HT1080 (cell line): Measurements from ENCODE around the gene ADNP. TPM values are rescaled to one million over a fixed set of nuclear protein-coding genes. Genes with fewer than 3 reads are reported as not detected.
A peak's percentile ranks its signal among the peaks of the same experiment; 100 is the strongest.
"Not testable (repeated sequence)": the region's sequence is repeated elsewhere in the genome, so short reads cannot be mapped to it uniquely, and the experiment has no call there.

Experiments
- DNase-seq: peaks from one replicate; pipeline ENCODE4 v3.0.0-alpha.2; 2015; ENCODE audit warnings: low read depth
- polyA plus RNA-seq, 2 experiments: library from polyadenylated mRNA; depleted of rRNA; stranded (reverse); fragments of >200 nt; gene quantifications; 2 replicates each; pipeline ENCODE4 v1.2.3, GENCODE V29; 2015
- total RNA-seq: library from RNA; depleted of rRNA; stranded (reverse); fragments of >200 nt; shearing (Covaris generic); gene quantifications from 2 replicates; pipeline ENCODE4 v1.2.3, GENCODE V29; 2014; rRNA removed

Gene ADNP
- 14.3 and 21.4 TPM in 2 replicates for total RNA-seq
- polyA plus RNA-seq (2015; cell fraction: cytosol; rRNA removed): 26.5 and 36.3 TPM in 2 replicates
- 44.4 and 47.6 TPM in 2 replicates for polyA plus RNA-seq (2015; cell fraction: nucleus; rRNA removed)

GRCh38 chr20:50931306-50932015 is at the start of gene ADNP:
Gene ADNP, minus strand, starts transcription at chr20:50931437. Its CDS starts 27,441 bp downstream, at chr20:50903996.
- peak; percentile 89 for DNase-seq

GRCh38 chr20:50980071-50980681 is 48.9 kb upstream of the ADNP start:
- DNase-seq: peak; percentile 95

GRCh38 chr20:50978533-50978932 is 47.3 kb upstream of the ADNP start:
- DNase-seq: not testable (repeated sequence)

- DNase-seq: no peak
Observed at GRCh38 chr20:50977066-50978021, 46.1 kb upstream of the ADNP start.

GRCh38 chr20:50975701-50976330 is 44.6 kb upstream of the ADNP start:
- no peak for DNase-seq

GRCh38 chr20:50969912-50970311 is 38.7 kb upstream of the ADNP start:
- DNase-seq: no peak

- DNase-seq: no peak
Observed at GRCh38 chr20:50969435-50969834, 38.2 kb upstream of the ADNP start.

GRCh38 chr20:50968289-50968688 is 37.1 kb upstream of the ADNP start:
- no peak for DNase-seq

- DNase-seq: no peak
Observed at GRCh38 chr20:50967586-50967985, 36.3 kb upstream of the ADNP start.

- no peak for DNase-seq
Observed at GRCh38 chr20:50959543-50960126, 28.4 kb upstream of the ADNP start.

GRCh38 chr20:50958615-50959542 is 27.6 kb upstream of the ADNP start, which contains the start of gene MOCS3:
Gene MOCS3, plus strand, starts transcription at chr20:50958818. Its CDS starts 25 bp downstream, at chr20:50958843.
- DNase-seq: peak; percentile 83

GRCh38 chr20:50957798-50958614 is 26.8 kb upstream of the ADNP start, which contains the start of gene DPM1:
Gene DPM1, minus strand, starts transcription at chr20:50958532. Its CDS starts 9 bp downstream, at chr20:50958523.
- DNase-seq: no peak

- no peak for DNase-seq
Observed at GRCh38 chr20:50957276-50957675, 26.0 kb upstream of the ADNP start.

- no peak for DNase-seq
Observed at GRCh38 chr20:50953821-50954220, 22.6 kb upstream of the ADNP start.

- DNase-seq: no peak
Observed at GRCh38 chr20:50953196-50953595, 22.0 kb upstream of the ADNP start.

- DNase-seq: no peak
Observed at GRCh38 chr20:50948132-50948785, 17.0 kb upstream of the ADNP start.

- no peak for DNase-seq
Observed at GRCh38 chr20:50943069-50943468, 11.8 kb upstream of the ADNP start.

GRCh38 chr20:50933589-50933988 is 2.4 kb upstream of the ADNP start:
- DNase-seq: no peak
